GM12878 (cell line): Measurements from ENCODE around the gene RMND5A. TPM values are rescaled to one million over a fixed set of nuclear protein-coding genes. Genes with fewer than 3 reads are reported as not detected.

Source experiments
- BCL11A ChIP-seq: IDR thresholded peaks from 2 replicates; pipeline ENCODE4 v1.6.1; 2011; ENCODE audit warnings: low read depth, low read length
- BHLHE40 ChIP-seq, 2 experiments: fragments of 450-650 bp in 1 of 2; IDR thresholded peaks; 2 replicates each; pipeline ENCODE4 v1.6.1; 2011 to 2017; ENCODE audit warnings: low read depth in 2 of 2, borderline replicate concordance in 1 of 2, improper control_type of control experiment in 1 of 2, low read length in 1 of 2, mild to moderate bottlenecking in 1 of 2
- CBFB ChIP-seq: IDR thresholded peaks from 2 replicates; pipeline ENCODE4 v1.6.1; 2016; ENCODE audit warnings: antibody characterized with exemption, low read depth
- CHD4 ChIP-seq: fragments of 200-600 bp; sonication (generic); IDR thresholded peaks from 2 replicates; pipeline ENCODE4 v1.6.1; 2016; ENCODE audit warnings: mild to moderate bottlenecking
- DPF2 ChIP-seq: fragments of 450-650 bp; IDR thresholded peaks from 2 replicates; pipeline ENCODE4 v1.6.1; 2017; ENCODE audit warnings: mild to moderate bottlenecking
- EED ChIP-seq: sonication (generic); IDR thresholded peaks from 2 replicates; pipeline ENCODE4 v1.6.1; 2016; ENCODE audit warnings: antibody characterized with exemption, low read depth
- EP300 ChIP-seq, 2 experiments: fragments of 150-350 bp in 1 of 2; IDR thresholded peaks; 2 replicates each; pipeline ENCODE4 v1.6.1; 2011 to 2012; ENCODE audit warnings: low read depth in 2 of 2, low read length in 2 of 2, borderline replicate concordance in 1 of 2, improper control_type of control experiment in 1 of 2, inconsistent platforms in 1 of 2; ENCODE audit not compliant: control insufficient read depth in 1 of 2
- ETV6 ChIP-seq, 2 experiments: fragments of 450-650 bp in 1 of 2; IDR thresholded peaks in 1 of 2; conservative IDR thresholded peaks in 1 of 2; 2 replicates each; pipeline ENCODE4 v1.6.1; 2014; ENCODE audit warnings: antibody characterized with exemption in 1 of 2, borderline replicate concordance in 1 of 2, low read depth in 1 of 2, mild to moderate bottlenecking in 1 of 2, moderate library complexity in 1 of 2
- EZH2 ChIP-seq: IDR thresholded peaks from 2 replicates; pipeline ENCODE4 v1.6.1; 2012; ENCODE audit warnings: low read depth, mild to moderate bottlenecking, control low read depth, inconsistent platforms, low read length, borderline replicate concordance; ENCODE audit not compliant: control insufficient read depth
- HDAC2 ChIP-seq: fragments of 200-600 bp; sonication (generic); IDR thresholded peaks from 2 replicates; pipeline ENCODE4 v1.6.1; 2017
- JUND ChIP-seq: IDR thresholded peaks from 2 replicates; pipeline ENCODE4 v1.6.1; 2012; ENCODE audit warnings: low read depth, mild to moderate bottlenecking, low read length, improper control_type of control experiment, moderate library complexity
- KAT2A ChIP-seq: conservative IDR thresholded peaks from 2 replicates; pipeline ENCODE4 v1.6.1; 2011; ENCODE audit warnings: low read depth, low read length; ENCODE audit not compliant: control insufficient read depth
- MEF2B ChIP-seq: fragments of 450-650 bp; IDR thresholded peaks from 2 replicates; pipeline ENCODE4 v1.6.1; 2018; ENCODE audit warnings: mild to moderate bottlenecking, moderate library complexity; ENCODE audit not compliant: partially characterized antibody, poor library complexity, severe bottlenecking
- MYB ChIP-seq: fragments of 150-350 bp; IDR thresholded peaks from 2 replicates; pipeline ENCODE4 v1.6.1; 2014; ENCODE audit warnings: mild to moderate bottlenecking, low read depth, low read length, borderline replicate concordance
- NR2C2 ChIP-seq: IDR thresholded peaks from 2 replicates; pipeline ENCODE4 v1.6.1; 2011; ENCODE audit warnings: borderline replicate concordance, low read depth; ENCODE audit not compliant: control insufficient read depth, insufficient read length
- RAD51 ChIP-seq: fragments of 450-650 bp; IDR thresholded peaks from 2 replicates; pipeline ENCODE4 v1.6.1; 2016; ENCODE audit warnings: moderate library complexity, mild to moderate bottlenecking, inconsistent platforms
- RELA ChIP-seq: fragments of 450-650 bp; IDR thresholded peaks from 2 replicates; pipeline ENCODE4 v1.8.0; 2014; ENCODE audit warnings: borderline replicate concordance; ENCODE audit not compliant: partially characterized antibody
- RUNX3 ChIP-seq: IDR thresholded peaks from 2 replicates; pipeline ENCODE4 v1.6.1; 2012; ENCODE audit warnings: low read length, inconsistent platforms
- SPI1 ChIP-seq: IDR thresholded peaks from 2 replicates; pipeline ENCODE4 v1.6.1; 2011; ENCODE audit warnings: low read depth, mild to moderate bottlenecking, low read length, moderate library complexity, borderline replicate concordance; ENCODE audit not compliant: insufficient read depth
- TCF3 ChIP-seq: IDR thresholded peaks from 2 replicates; pipeline ENCODE4 v1.6.1; 2012; ENCODE audit warnings: low read depth, mild to moderate bottlenecking, low read length, borderline replicate concordance; ENCODE audit not compliant: insufficient read depth
- ZBED1 ChIP-seq: IDR thresholded peaks from 2 replicates; pipeline ENCODE4 v1.6.1; 2016; ENCODE audit warnings: borderline replicate concordance
- ZBTB33 ChIP-seq: fragments of 450-650 bp; IDR thresholded peaks from 2 replicates; pipeline ENCODE4 v1.6.1; 2017; ENCODE audit warnings: mild to moderate bottlenecking
- ZNF24 ChIP-seq: fragments of 450-650 bp; IDR thresholded peaks from 2 replicates; pipeline ENCODE4 v1.6.1; 2017; ENCODE audit warnings: antibody characterized with exemption, mild to moderate bottlenecking
- ZNF384 ChIP-seq: IDR thresholded peaks from 2 replicates; pipeline ENCODE4 v1.6.1; 2012; ENCODE audit warnings: low read depth, mild to moderate bottlenecking, low read length, improper control_type of control experiment, borderline replicate concordance
- polyA plus RNA-seq, 11 experiments: library from polyadenylated mRNA; depleted of rRNA in 4 of 11; unstranded in 6 of 11; stranded (reverse) in 5 of 11; fragments of >200 nt; fragmentation: Nextera tagmentation in 4 of 11; fragmentation: Illumina TruSeq in 1 of 11; extraction: Ambion mirVana in 4 of 11; extraction: Trizol in 1 of 11; gene quantifications; 1 replicate in 1 of 11; 2 replicates in 10 of 11; pipeline versions ENCODE4 v1.2.1 to v1.2.3, GENCODE V29; 2011 to 2016; ENCODE audit warnings: inconsistent platforms in 2 of 11, missing spikeins in 2 of 11, low read depth in 1 of 11
- total RNA-seq, 4 experiments: library from RNA; depleted of rRNA in 3 of 4; stranded (reverse); fragments of >200 nt in 3 of 4; fragmentation: Illumina TruSeq in 1 of 4; extraction: Trizol in 1 of 4; gene quantifications; 2 replicates each; pipeline versions ENCODE4 v1.2.1 to v1.2.3, GENCODE V29; 2013 to 2021
- TF ChIP-seq, protein P1 (sequence below): fragments of 450-650 bp; IDR thresholded peaks from 2 replicates; pipeline ENCODE4 v1.6.1; 2017; ENCODE audit warnings: borderline replicate concordance
- TF ChIP-seq, protein P2 (sequence below): IDR thresholded peaks from 2 replicates; pipeline ENCODE4 v1.6.1; 2012; ENCODE audit warnings: low read depth, low read length, improper control_type of control experiment

RMND5A gene
- total and polyA plus RNA-seq, 10 of the 15 experiments (the other 5 are each of a cell fraction or from before 2014, with no cell fraction given) = 8.3 to 33.6 (median 23.2) TPM

- TF ChIP-seq ZBTB33 = no peak
- no peak for TF ChIP-seq JUND
- no peak for TF ChIP-seq NR2C2
- no peak for TF ChIP-seq BCL11A
- TF ChIP-seq MYB = no peak
- TF ChIP-seq KAT2A = no peak
- TF ChIP-seq, protein P1, sequence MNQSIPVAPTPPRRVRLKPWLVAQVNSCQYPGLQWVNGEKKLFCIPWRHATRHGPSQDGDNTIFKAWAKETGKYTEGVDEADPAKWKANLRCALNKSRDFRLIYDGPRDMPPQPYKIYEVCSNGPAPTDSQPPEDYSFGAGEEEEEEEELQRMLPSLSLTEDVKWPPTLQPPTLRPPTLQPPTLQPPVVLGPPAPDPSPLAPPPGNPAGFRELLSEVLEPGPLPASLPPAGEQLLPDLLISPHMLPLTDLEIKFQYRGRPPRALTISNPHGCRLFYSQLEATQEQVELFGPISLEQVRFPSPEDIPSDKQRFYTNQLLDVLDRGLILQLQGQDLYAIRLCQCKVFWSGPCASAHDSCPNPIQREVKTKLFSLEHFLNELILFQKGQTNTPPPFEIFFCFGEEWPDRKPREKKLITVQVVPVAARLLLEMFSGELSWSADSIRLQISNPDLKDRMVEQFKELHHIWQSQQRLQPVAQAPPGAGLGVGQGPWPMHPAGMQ = no peak
- TF ChIP-seq RAD51 = no peak
- TF ChIP-seq EP300 (IDR thresholded peaks at IDR 0.05; ENCODE audit: borderline replicate concordance in 1 of 2, control insufficient read depth in 1 of 2, low read depth in 2 of 2, low read length in 2 of 2) = no peak
- TF ChIP-seq ZBED1 = no peak
- no peak for TF ChIP-seq SPI1
- no peak for TF ChIP-seq MEF2B
- no peak for TF ChIP-seq ETV6 (conservative IDR thresholded peaks at IDR 0.05 in 1 of 2, IDR thresholded peaks at IDR 0.05 in 1 of 2; ENCODE audit: borderline replicate concordance in 1 of 2, low read depth in 1 of 2)
- no peak for TF ChIP-seq ZNF24
- no peak for TF ChIP-seq RUNX3
- TF ChIP-seq TCF3 = no peak
- TF ChIP-seq HDAC2 = no peak
- TF ChIP-seq CHD4 = no peak
- TF ChIP-seq EZH2 = 0 out of 2 replicates have a peak, but pooled peaks have one; percentile 64
- TF ChIP-seq, protein P2, sequence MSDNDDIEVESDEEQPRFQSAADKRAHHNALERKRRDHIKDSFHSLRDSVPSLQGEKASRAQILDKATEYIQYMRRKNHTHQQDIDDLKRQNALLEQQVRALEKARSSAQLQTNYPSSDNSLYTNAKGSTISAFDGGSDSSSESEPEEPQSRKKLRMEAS = peak; percentile 26; the same call in 1 of the 2 replicates
- TF ChIP-seq CBFB = no peak
- no peak for TF ChIP-seq EED
- no peak for TF ChIP-seq ZNF384
- TF ChIP-seq DPF2 = no peak
- no peak for TF ChIP-seq RELA
- peak; percentile 53 to 61; a peak in 2 of 4 replicates for TF ChIP-seq BHLHE40 (IDR thresholded peaks at IDR 0.05; ENCODE audit: borderline replicate concordance in 1 of 2, low read depth in 2 of 2, low read length in 1 of 2)
These were observed 88.4 kb downstream of the RMND5A start (continued) for GRCh38 chr2:86808315-86809161.
